Mucosa of descending colon (tissue), 3 donors: ENCODE results near the gene CREB5. TPM values are rescaled to one million over a fixed set of nuclear protein-coding genes. Genes with fewer than 3 reads are reported as not detected.

ENCODE experiments used
- ATAC-seq: fragments of 200-7000 bp; cut with Tn5 transposase; one replicate; pipeline ENCODE4 v1.9.1; 2020; ENCODE audit warnings: mild to moderate bottlenecking, moderate library complexity
- DNase-seq, 3 donors: peaks; one replicate each; pipeline ENCODE4 v3.0.0-alpha.2; 2020
- H3K36me3 ChIP-seq: fragments of 200-600 bp; one replicate; pipeline ENCODE4 v1.8.0; 2021; ENCODE audit warnings: low read depth, mild to moderate bottlenecking
- H3K4me1 ChIP-seq: fragments of 200-600 bp; one replicate; pipeline ENCODE4 v1.8.0; 2021; ENCODE audit warnings: low read depth, mild to moderate bottlenecking
- H3K4me3 ChIP-seq: fragments of 200-600 bp; one replicate; pipeline ENCODE4 v1.8.0; 2021; ENCODE audit warnings: mild to moderate bottlenecking
- H3K9me3 ChIP-seq: fragments of 200-600 bp; one replicate; pipeline ENCODE4 v1.8.0; 2021; ENCODE audit warnings: mild to moderate bottlenecking
- intact Hi-C, 2 donors: fragments of 100-400 bp; cut with DNase I in 1 of 2; cut with micrococcal nuclease in 1 of 2; formaldehyde crosslinking; loops; one replicate each; pipeline versions ENCODE4 v1.11.0 to v1.11.1; 2022; cut with DNase I, micrococcal nuclease
- total RNA-seq, 3 donors: library from RNA; stranded (reverse); fragmentation: NEBNext Ultra II Directional in 2 of 3; extraction: Animal tissue kit (Norgen Biotek cat#: 25700) in 2 of 3; gene quantifications; one replicate each; pipeline versions ENCODE4 v1.2.1 to v1.2.4, GENCODE V29; 2021 to 2023
- TF ChIP-seq, protein P1 (sequence below): fragments of 200-600 bp; IDR thresholded peaks from one replicate; pipeline ENCODE4 v1.8.0; 2022; ENCODE audit warnings: antibody characterized with exemption, mild to moderate bottlenecking
- donor health status: DM: no; HTN: no; CAD: no; lungs with moderate emphysema.
- donor health status: DM: no; HTN: no; CAD: no.
- donor health status: DM: no; HTN: yes; CAD: no.

The CREB5 gene
- total RNA-seq, 3 donors from 2014 or later, result 0.61 to 5.4 (median 1.9) TPM

DNA sequence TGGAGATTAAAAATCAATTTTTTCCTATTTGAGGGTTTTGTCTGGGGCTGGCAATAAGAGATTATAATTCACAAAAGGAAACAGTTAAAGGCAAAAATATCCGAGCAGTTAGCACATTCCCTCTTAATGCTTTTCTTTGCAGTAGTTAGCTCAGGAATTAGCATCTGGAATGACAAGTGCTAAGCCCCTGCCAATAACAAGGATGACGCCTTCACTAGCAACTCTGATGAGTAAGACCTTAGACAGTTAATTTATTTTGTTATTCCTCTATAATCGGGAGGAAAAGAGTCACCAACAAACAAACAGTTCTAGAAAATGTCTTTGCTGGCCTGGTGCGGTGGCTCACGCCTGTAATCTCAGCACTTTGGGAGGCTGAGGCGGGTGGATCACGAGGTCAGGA lies 394.5 kb downstream of the CREB5 start:
- TF ChIP-seq, protein P1, sequence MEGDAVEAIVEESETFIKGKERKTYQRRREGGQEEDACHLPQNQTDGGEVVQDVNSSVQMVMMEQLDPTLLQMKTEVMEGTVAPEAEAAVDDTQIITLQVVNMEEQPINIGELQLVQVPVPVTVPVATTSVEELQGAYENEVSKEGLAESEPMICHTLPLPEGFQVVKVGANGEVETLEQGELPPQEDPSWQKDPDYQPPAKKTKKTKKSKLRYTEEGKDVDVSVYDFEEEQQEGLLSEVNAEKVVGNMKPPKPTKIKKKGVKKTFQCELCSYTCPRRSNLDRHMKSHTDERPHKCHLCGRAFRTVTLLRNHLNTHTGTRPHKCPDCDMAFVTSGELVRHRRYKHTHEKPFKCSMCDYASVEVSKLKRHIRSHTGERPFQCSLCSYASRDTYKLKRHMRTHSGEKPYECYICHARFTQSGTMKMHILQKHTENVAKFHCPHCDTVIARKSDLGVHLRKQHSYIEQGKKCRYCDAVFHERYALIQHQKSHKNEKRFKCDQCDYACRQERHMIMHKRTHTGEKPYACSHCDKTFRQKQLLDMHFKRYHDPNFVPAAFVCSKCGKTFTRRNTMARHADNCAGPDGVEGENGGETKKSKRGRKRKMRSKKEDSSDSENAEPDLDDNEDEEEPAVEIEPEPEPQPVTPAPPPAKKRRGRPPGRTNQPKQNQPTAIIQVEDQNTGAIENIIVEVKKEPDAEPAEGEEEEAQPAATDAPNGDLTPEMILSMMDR, result no peak
- H3K4me1 ChIP-seq, result peaks cover 11% of the 10 kb centered on the region
- intact Hi-C loops, result no loop called here
- H3K4me3 ChIP-seq, result no peak overlapping the region
- DNase-seq (no peak), ATAC-seq (no peak)
- H3K9me3 ChIP-seq, result no peaks in the 10 kb centered on the region
- no peaks in the 10 kb centered on the region for H3K36me3 ChIP-seq

DNA sequence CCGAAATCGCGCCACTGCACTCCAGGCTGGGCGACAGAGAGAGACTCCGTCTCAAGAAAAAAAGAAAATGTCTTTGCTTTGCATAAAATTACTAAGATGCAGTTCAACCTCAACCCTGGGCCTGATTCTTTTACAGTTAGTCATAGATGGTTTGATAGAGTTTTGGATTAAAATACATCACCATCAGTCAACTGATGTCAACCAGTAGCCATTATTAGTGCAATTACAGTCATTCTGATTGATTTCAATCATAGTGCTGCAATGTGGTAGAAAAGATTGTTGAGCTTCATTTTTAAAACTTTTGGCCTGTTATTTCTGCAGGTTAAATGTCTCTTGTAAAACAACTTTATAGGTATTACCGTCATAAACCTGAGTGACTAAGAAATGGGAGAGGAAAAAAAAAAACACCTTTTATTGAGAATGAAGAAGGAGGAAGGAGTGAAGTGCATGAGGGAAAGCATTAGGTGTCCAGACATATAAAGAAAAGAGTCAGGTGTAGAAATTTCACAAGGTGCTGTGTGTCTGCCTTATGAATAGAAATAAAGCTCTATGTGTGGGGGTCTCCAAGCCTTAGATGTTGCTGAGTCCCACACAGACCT lies 395.2 kb downstream of the CREB5 start:
- Histone ChIP-seq H3K9me3 (no peaks in the 10 kb centered on the region), H3K4me3 (no peak overlapping the region), H3K4me1 (peaks cover 11% of the 10 kb centered on the region), H3K36me3 (no peaks in the 10 kb centered on the region)
- TF ChIP-seq, protein P1, result no peak
- ATAC-seq (peak; percentile 88), DNase-seq (no peak)
- intact Hi-C loops, result no loop called here

DNA sequence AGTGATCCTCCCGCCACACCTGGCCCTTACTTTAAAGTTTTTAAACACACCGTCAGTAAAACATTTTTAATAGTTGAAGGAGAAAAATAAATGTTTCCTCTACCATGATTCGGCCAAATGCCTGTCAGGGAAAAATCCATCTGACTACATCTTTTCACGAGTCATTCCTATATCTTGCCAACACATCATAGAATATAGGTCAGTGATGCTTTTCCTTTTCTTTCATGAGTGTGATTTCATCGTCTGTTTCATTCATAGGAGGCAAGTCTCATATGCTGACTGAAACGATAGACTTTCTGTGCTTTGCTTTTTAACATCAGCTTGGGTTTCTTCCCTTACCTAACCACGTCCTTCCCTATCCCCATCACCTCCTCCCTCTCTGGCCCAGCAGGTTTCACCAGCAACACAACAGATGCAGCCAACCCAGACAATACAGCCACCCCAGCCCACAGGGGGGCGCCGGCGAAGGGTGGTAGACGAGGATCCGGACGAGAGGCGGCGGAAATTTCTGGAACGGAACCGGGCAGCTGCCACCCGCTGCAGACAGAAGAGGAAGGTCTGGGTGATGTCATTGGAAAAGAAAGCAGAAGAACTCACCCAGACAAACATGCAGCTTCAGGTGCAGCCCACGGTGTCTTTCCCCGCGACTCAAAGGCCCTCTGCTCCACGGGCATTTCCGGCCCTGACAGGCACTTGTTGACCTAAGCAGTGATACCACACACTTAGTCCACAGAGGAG lies 396.6 kb downstream of the CREB5 start:
- TF ChIP-seq, protein P1, result no peak

DNA sequence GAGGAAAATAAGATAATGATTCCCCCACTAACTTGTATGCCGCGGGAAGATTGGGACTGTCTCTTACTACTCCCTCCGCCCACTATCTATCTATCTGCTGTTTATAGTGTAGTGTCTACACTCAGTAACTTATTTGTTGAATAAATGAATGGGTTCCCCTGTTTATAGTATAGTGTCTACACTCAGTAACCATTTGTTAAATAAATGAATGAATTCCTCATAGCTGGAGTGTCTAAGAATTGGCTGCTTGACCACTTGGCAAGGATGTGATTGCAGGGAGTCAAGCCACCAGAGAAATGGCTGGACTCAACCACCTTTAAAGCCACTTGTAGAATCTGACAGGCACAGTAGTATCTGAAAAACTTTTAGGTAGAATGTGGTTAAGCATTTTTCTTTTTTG lies 398.7 kb downstream of the CREB5 start:
- DNase-seq, result no peak
- Histone ChIP-seq H3K4me3 (no peak overlapping the region), H3K36me3 (no peaks in the 10 kb centered on the region), H3K9me3 (no peaks in the 10 kb centered on the region), H3K4me1 (peaks cover 11% of the 10 kb centered on the region)
- ATAC-seq, result no peak
- TF ChIP-seq, protein P1, result no peak
- intact Hi-C loops, result no loop called here

More for the DNA sequence above, 396.6 kb downstream of the CREB5 start:
- DNase-seq (peak; percentile 42 to 58 (median 49)), ATAC-seq (peak; percentile 45)
- Histone ChIP-seq H3K36me3 (no peaks in the 10 kb centered on the region), H3K4me3 (no peak overlapping the region), H3K4me1 (peaks cover 11% of the 10 kb centered on the region), H3K9me3 (no peaks in the 10 kb centered on the region)
- intact Hi-C loops, result no loop called here

DNA sequence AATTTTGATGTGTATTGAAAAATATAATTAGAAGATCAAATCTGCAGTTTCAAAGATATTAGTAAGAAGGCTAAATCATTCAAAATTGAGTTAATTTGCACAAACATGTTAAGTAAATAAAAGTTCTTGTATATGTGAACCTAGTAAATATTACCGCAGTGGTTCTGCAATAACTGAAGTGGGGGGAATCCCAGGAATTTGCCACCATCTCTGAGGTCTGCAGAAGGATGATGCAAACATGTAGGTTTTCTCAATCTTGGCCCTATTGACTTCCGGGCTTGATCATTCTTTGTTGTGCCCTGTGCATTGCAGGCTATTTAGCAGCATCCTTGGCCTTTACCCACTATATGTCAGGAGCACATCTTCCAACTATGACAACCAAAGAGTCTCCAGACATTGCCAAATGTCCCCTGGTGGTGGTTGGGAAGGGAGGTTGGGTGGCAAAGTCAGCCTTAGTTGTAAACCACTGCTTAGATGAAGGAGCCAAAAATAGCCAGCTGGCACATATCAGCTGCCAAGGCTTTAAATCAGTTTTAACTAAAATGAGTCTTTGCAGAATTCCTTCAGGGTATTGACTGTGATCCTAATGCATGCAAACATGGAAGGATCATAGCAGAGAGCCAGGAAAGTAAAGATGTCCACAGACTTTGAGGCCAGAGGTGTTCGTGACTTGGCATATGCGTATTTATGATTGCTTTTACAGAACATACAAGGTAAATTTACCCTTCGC lies 399.5 kb downstream of the CREB5 start:
- intact Hi-C loops, result no loop called here
- H3K4me3 ChIP-seq, result no peak overlapping the region
- ATAC-seq, result no peak
- no peaks in the 10 kb centered on the region for H3K36me3 ChIP-seq
- no peak for DNase-seq
- peaks cover 11% of the 10 kb centered on the region for H3K4me1 ChIP-seq
- TF ChIP-seq, protein P1, result no peak
- no peaks in the 10 kb centered on the region for H3K9me3 ChIP-seq
